Activated CD4-positive, alpha-beta T cell treated with anti-CD3 and anti-CD28 coated beads for 36 hours (primary cell): ENCODE data around the gene PCOLCE2. TPM values are rescaled to one million over a fixed set of nuclear protein-coding genes. Genes with fewer than 3 reads are reported as not detected.

ENCODE experiments used
- ATAC-seq: fragments of 200-7000 bp; cut with Tn5 transposase; one replicate; pipeline ENCODE4 v1.10.0; 2021; ENCODE audit warnings: mild to moderate bottlenecking, moderate library complexity
- CTCF ChIA-PET: fragments of 350-600 bp; sonication (Branson Sonifier 250); formaldehyde crosslinking; loops from one replicate; lab custom pipeline; 2021; ENCODE audit warnings: antibody characterized with exemption; lab: Charles Lee
- POLR2A ChIA-PET: fragments of 350-600 bp; sonication (Branson Sonifier 250); formaldehyde crosslinking; loops from one replicate; lab custom pipeline; 2021; ENCODE audit warnings: antibody characterized with exemption, inconsistent platforms; lab: Charles Lee
- DNase-seq: peaks from one replicate; pipeline ENCODE4 v3.0.0-alpha.2; 2020
- H3K27ac Mint-ChIP-seq: one replicate; pipeline ENCODE4 v1.8.0; 2021; ENCODE audit warnings: mixed read lengths
- H3K27me3 Mint-ChIP-seq: one replicate; pipeline ENCODE4 v1.8.0; 2021; ENCODE audit warnings: mixed read lengths
- H3K36me3 Mint-ChIP-seq: one replicate; pipeline ENCODE4 v1.8.0; 2021; ENCODE audit warnings: low read depth, mixed read lengths
- H3K4me1 Mint-ChIP-seq: one replicate; pipeline ENCODE4 v1.8.0; 2021; ENCODE audit warnings: mixed read lengths
- H3K4me3 Mint-ChIP-seq: one replicate; pipeline ENCODE4 v1.8.0; 2021; ENCODE audit warnings: mild to moderate bottlenecking, moderate library complexity, mixed read lengths
- H3K9me3 Mint-ChIP-seq: one replicate; pipeline ENCODE4 v1.8.0; 2021; ENCODE audit warnings: low read depth, mixed read lengths
- intact Hi-C, 2 experiments: fragments of 100-400 bp; cut with DNase I in 1 of 2; cut with micrococcal nuclease in 1 of 2; formaldehyde crosslinking; loops; one replicate each; pipeline versions ENCODE4 v1.14.2 to v1.15.1; 2022 to 2024; cut with DNase I, micrococcal nuclease
- total RNA-seq, 2 experiments: library from RNA; stranded (reverse); gene quantifications; one replicate each; pipeline ENCODE4 v1.2.3, GENCODE V29; 2021

The PCOLCE2 gene
- total RNA-seq, 2 experiments from 2014 or later: 0.39 to 0.55 TPM

GRCh38 chr3:142863010-142863817, 25.7 kb downstream of the PCOLCE2 start:
- ATAC-seq: peak; percentile 82
- ChIA-PET POLR2A (no interaction called here), CTCF (no interaction called here)
- peaks cover 10% of the 10 kb centered on the region for H3K4me1 Mint-ChIP-seq
- intact Hi-C loops: no loop called here
- no peaks in the 10 kb centered on the region for H3K36me3 Mint-ChIP-seq
- no peak overlapping the region for H3K27ac Mint-ChIP-seq
- H3K9me3 Mint-ChIP-seq: no peaks in the 10 kb centered on the region
- peak; percentile 35 for DNase-seq
- H3K27me3 Mint-ChIP-seq: peaks cover 27% of the 10 kb centered on the region
- H3K4me3 Mint-ChIP-seq: no peak overlapping the region

GRCh38 chr3:142861926-142862325, 27.0 kb downstream of the PCOLCE2 start:
- Mint-ChIP-seq H3K9me3 (no peaks in the 10 kb centered on the region), H3K4me3 (no peak overlapping the region), H3K27me3 (peaks cover 27% of the 10 kb centered on the region), H3K4me1 (peaks cover 10% of the 10 kb centered on the region), H3K27ac (no peak overlapping the region), H3K36me3 (no peaks in the 10 kb centered on the region)
- POLR2A ChIA-PET: no interaction called here
- CTCF ChIA-PET: interaction anchor here (4.1 kb wide), 1 partner anchor 33 kb away, joined by 13 read pairs; no protein-coding TSS in a partner anchor
- intact Hi-C loops: no loop called here
- ATAC-seq (no peak), DNase-seq (no peak)

- intact Hi-C loops: no loop called here
- Mint-ChIP-seq H3K4me3 (no peak overlapping the region), H3K4me1 (peaks cover 1% of the 10 kb centered on the region), H3K27ac (no peak overlapping the region), H3K9me3 (no peaks in the 10 kb centered on the region), H3K36me3 (no peaks in the 10 kb centered on the region), H3K27me3 (peaks cover 19% of the 10 kb centered on the region)
- ChIA-PET CTCF (interaction anchor here (0.5 to 1.2 kb wide), 4 partner anchors 11 to 676 kb away, joined by 3 to 7 read pairs (median 3); no protein-coding TSS in a partner anchor), POLR2A (no interaction called here)
- no peak for ATAC-seq
- DNase-seq: no peak
Observed at GRCh38 chr3:142858043-142858442, 30.8 kb downstream of the PCOLCE2 start.

GRCh38 chr3:142857056-142857455, 31.8 kb downstream of the PCOLCE2 start:
- intact Hi-C loops: no loop called here
- H3K27me3 Mint-ChIP-seq: peaks cover 15% of the 10 kb centered on the region
- ChIA-PET CTCF (interaction anchor here (1.2 to 1.4 kb wide), 2 partner anchors 10 to 29 kb away, joined by 3 to 8 read pairs; no protein-coding TSS in a partner anchor), POLR2A (no interaction called here)
- ATAC-seq (no peak), DNase-seq (no peak)
- H3K4me1 Mint-ChIP-seq: no peaks in the 10 kb centered on the region
- no peaks in the 10 kb centered on the region for H3K9me3 Mint-ChIP-seq
- H3K36me3 Mint-ChIP-seq: no peaks in the 10 kb centered on the region
- no peak overlapping the region for H3K27ac Mint-ChIP-seq
- no peak overlapping the region for H3K4me3 Mint-ChIP-seq

- no peak overlapping the region for H3K4me3 Mint-ChIP-seq
- intact Hi-C loops: no loop called here
- ChIA-PET POLR2A (no interaction called here), CTCF (interaction anchor here (0.6 to 2.6 kb wide), 7 partner anchors 9 to 264 kb away, joined by 3 to 12 read pairs (median 4); no protein-coding TSS in a partner anchor)
- H3K27ac Mint-ChIP-seq: no peak overlapping the region
- ATAC-seq (no peak), DNase-seq (no peak)
- no peaks in the 10 kb centered on the region for H3K4me1 Mint-ChIP-seq
- H3K27me3 Mint-ChIP-seq: peaks cover 4% of the 10 kb centered on the region
- H3K9me3 Mint-ChIP-seq: no peaks in the 10 kb centered on the region
- no peaks in the 10 kb centered on the region for H3K36me3 Mint-ChIP-seq
Observed at GRCh38 chr3:142853270-142854168, 35.4 kb downstream of the PCOLCE2 start.

- intact Hi-C loops: no loop called here
- Mint-ChIP-seq H3K4me1 (no peaks in the 10 kb centered on the region), H3K9me3 (no peaks in the 10 kb centered on the region), H3K27ac (no peak overlapping the region), H3K36me3 (no peaks in the 10 kb centered on the region), H3K4me3 (no peak overlapping the region), H3K27me3 (peaks cover 7% of the 10 kb centered on the region)
- CTCF ChIA-PET: no interaction called here
- DNase-seq (no peak), ATAC-seq (no peak)
- POLR2A ChIA-PET: no interaction called here
Observed at GRCh38 chr3:142852009-142852408, 36.9 kb downstream of the PCOLCE2 start.

- H3K4me1 Mint-ChIP-seq: no peaks in the 10 kb centered on the region
- POLR2A ChIA-PET: interaction anchor here (0.6 kb wide), 1 partner anchor 19 kb away, joined by 3 read pairs; no protein-coding TSS in a partner anchor
- no peaks in the 10 kb centered on the region for H3K36me3 Mint-ChIP-seq
- peaks cover 7% of the 10 kb centered on the region for H3K27me3 Mint-ChIP-seq
- CTCF ChIA-PET: interaction anchor here (0.6 to 1.0 kb wide), 2 partner anchors 21 to 144 kb away, joined by 3 to 4 read pairs; no protein-coding TSS in a partner anchor
- H3K9me3 Mint-ChIP-seq: no peaks in the 10 kb centered on the region
- intact Hi-C loops: no loop called here
- no peak overlapping the region for H3K4me3 Mint-ChIP-seq
- peak; percentile 96 for ATAC-seq
- H3K27ac Mint-ChIP-seq: no peak overlapping the region
- DNase-seq: peak; percentile 49
Observed at GRCh38 chr3:142850395-142851023, 38.4 kb downstream of the PCOLCE2 start.

GRCh38 chr3:142849148-142849547, 39.7 kb downstream of the PCOLCE2 start:
- POLR2A ChIA-PET: no interaction called here
- CTCF ChIA-PET: interaction anchor here (1.2 kb wide), 1 partner anchor 11 kb away, joined by 3 read pairs; no protein-coding TSS in a partner anchor
- ATAC-seq: no peak
- H3K4me3 Mint-ChIP-seq: no peak overlapping the region
- intact Hi-C loops: no loop called here
- H3K27me3 Mint-ChIP-seq: peaks cover 7% of the 10 kb centered on the region
- H3K4me1 Mint-ChIP-seq: peaks cover 2% of the 10 kb centered on the region
- no peaks in the 10 kb centered on the region for H3K9me3 Mint-ChIP-seq
- no peak for DNase-seq
- H3K36me3 Mint-ChIP-seq: no peaks in the 10 kb centered on the region
- H3K27ac Mint-ChIP-seq: no peak overlapping the region

GRCh38 chr3:142846779-142847577, 41.9 kb downstream of the PCOLCE2 start:
- DNase-seq (no peak), ATAC-seq (no peak)
- Mint-ChIP-seq H3K4me3 (no peak overlapping the region), H3K4me1 (peaks cover 2% of the 10 kb centered on the region), H3K27me3 (peaks cover 5% of the 10 kb centered on the region), H3K36me3 (no peaks in the 10 kb centered on the region), H3K27ac (no peak overlapping the region), H3K9me3 (no peaks in the 10 kb centered on the region)
- CTCF ChIA-PET: interaction anchor here (1.1 to 2.3 kb wide), 4 partner anchors 11 to 18 kb away, joined by 3 to 7 read pairs (median 4); no protein-coding TSS in a partner anchor
- intact Hi-C loops: no loop called here
- POLR2A ChIA-PET: no interaction called here

GRCh38 chr3:142844339-142844977, 44.4 kb downstream of the PCOLCE2 start:
- Mint-ChIP-seq H3K27ac (no peak overlapping the region), H3K4me3 (no peak overlapping the region), H3K27me3 (peaks cover 4% of the 10 kb centered on the region), H3K9me3 (no peaks in the 10 kb centered on the region), H3K36me3 (no peaks in the 10 kb centered on the region), H3K4me1 (peaks cover 2% of the 10 kb centered on the region)
- intact Hi-C loops: loop anchor here (1.0 to 5.0 kb wide), 3 partner anchors 63 to 148 kb away; no protein-coding TSS in a partner anchor
- no peak for DNase-seq
- peak; percentile 90 for ATAC-seq
- ChIA-PET POLR2A (interaction anchor here (0.6 kb wide), 1 partner anchor 103 kb away, joined by 4 read pairs; no protein-coding TSS in a partner anchor), CTCF (interaction anchor here (0.7 to 2.0 kb wide), 4 partner anchors 9 to 164 kb away, joined by 3 to 13 read pairs (median 6); no protein-coding TSS in a partner anchor)
